Endothelial cell of umbilical vein (primary cell): ENCODE measurements around the gene RPS6KA5. TPM values are rescaled to one million over a fixed set of nuclear protein-coding genes. Genes with fewer than 3 reads are reported as not detected.

Experiments used
- BruUV-seq: library from RNA; stranded (reverse); fragments of 400-500 nt; replicated peaks from 2 replicates; lab custom pipeline; 2021; lab: Mats Ljungman, UMichigan
- CTCF ChIA-PET: fragments of 300-600, 350-600 bp; sonication (Branson Sonifier 250); formaldehyde crosslinking; loops from one replicate; lab custom pipeline; 2021; ENCODE audit warnings: antibody characterized with exemption, inconsistent platforms; lab: Charles Lee
- POLR2A ChIA-PET: fragments of 300-600, 350-600 bp; sonication (Branson Sonifier 250); formaldehyde crosslinking; loops from one replicate; lab custom pipeline; 2021; ENCODE audit warnings: antibody characterized with exemption, inconsistent platforms; lab: Charles Lee
- DNase-seq: peaks from one replicate; pipeline ENCODE4 v3.0.0-alpha.2; 2011; ENCODE audit warnings: low read depth, low spot score
- FAIRE-seq: peaks from 2 replicates; lab custom pipeline; 2011; peaks lifted over from hg19 to GRCh38; lab: Jason Lieb, UNC
- H2AFZ ChIP-seq: 2 replicates; pipeline ENCODE4 v1.6.0; 2012; ENCODE audit warnings: low read depth, low read length, control low read depth, inconsistent platforms
- H3K27ac ChIP-seq: 2 replicates; pipeline ENCODE4 v1.5.1; 2011; ENCODE audit warnings: low read depth, mild to moderate bottlenecking, control low read depth, low read length, moderate library complexity; ENCODE audit not compliant: insufficient read depth
- H3K27me3 ChIP-seq, 2 experiments: 2 replicates each; pipeline versions ENCODE4 v1.6.0 to v1.6.1; 2011; ENCODE audit warnings: low read length in 2 of 2, mixed read lengths in 1 of 2; ENCODE audit not compliant: control insufficient read depth in 2 of 2, insufficient read depth in 2 of 2
- H3K36me3 ChIP-seq, 2 experiments: 2 replicates in 1 of 2; 3 replicates in 1 of 2; pipeline ENCODE4 v1.5.1; 2011; ENCODE audit warnings: low read length in 2 of 2, mild to moderate bottlenecking in 1 of 2, moderate library complexity in 1 of 2; ENCODE audit not compliant: control insufficient read depth in 2 of 2, insufficient read depth in 2 of 2; ENCODE audit errors: extremely low read depth in 1 of 2
- H3K4me1 ChIP-seq: 3 replicates; pipeline ENCODE4 v1.5.1; 2011; ENCODE audit warnings: mild to moderate bottlenecking, low read length; ENCODE audit not compliant: control insufficient read depth, insufficient read depth; ENCODE audit errors: extremely low read depth
- H3K4me2 ChIP-seq: 2 replicates; pipeline ENCODE4 v1.6.1; 2011; ENCODE audit warnings: low read length, control low read depth, mixed read lengths; ENCODE audit not compliant: insufficient read depth
- H3K4me3 ChIP-seq, 3 experiments: fragments of 200-600 bp in 1 of 3; sonication (generic), shearing (Covaris generic) in 1 of 3; replicated peaks in 1 of 3; 2 replicates each; pipeline ENCODE4 v1.5.1; 2011 to 2016; ENCODE audit warnings: control low read depth in 3 of 3, low read length in 3 of 3, mild to moderate bottlenecking in 2 of 3, inconsistent platforms in 1 of 3, low read depth in 1 of 3, moderate library complexity in 1 of 3; ENCODE audit not compliant: insufficient read depth in 1 of 3
- H3K79me2 ChIP-seq: 2 replicates; pipeline ENCODE4 v1.6.0; 2012; ENCODE audit warnings: low read length, inconsistent platforms; ENCODE audit not compliant: control insufficient read depth, insufficient read depth
- H3K9ac ChIP-seq: replicated peaks from 2 replicates; pipeline ENCODE3; 2011; ENCODE audit warnings: low read length, control low read depth; ENCODE audit not compliant: insufficient read depth; ENCODE audit errors: extremely low read depth
- H3K9me1 ChIP-seq: replicated peaks from 3 replicates; pipeline ENCODE4 v1.6.0; 2011; ENCODE audit warnings: mild to moderate bottlenecking, low read length; ENCODE audit not compliant: control insufficient read depth, insufficient read depth; ENCODE audit errors: extremely low read depth
- H3K9me3 ChIP-seq: replicated peaks from 2 replicates; pipeline ENCODE4 v1.5.1; 2012; ENCODE audit warnings: low read length, inconsistent platforms; ENCODE audit not compliant: control insufficient read depth, insufficient read depth
- H4K20me1 ChIP-seq: replicated peaks from 2 replicates; pipeline ENCODE3; 2011; ENCODE audit warnings: mild to moderate bottlenecking, low read length; ENCODE audit not compliant: control insufficient read depth, insufficient read depth; ENCODE audit errors: extremely low read depth
- EZH2 ChIP-seq: IDR thresholded peaks from 2 replicates; pipeline ENCODE4 v1.6.1; 2012; ENCODE audit warnings: borderline replicate concordance, low read depth, mild to moderate bottlenecking, moderate library complexity, low read length, inconsistent platforms; ENCODE audit not compliant: severe bottlenecking
- FOS ChIP-seq: IDR thresholded peaks from 2 replicates; pipeline ENCODE4 v1.6.1; 2011; ENCODE audit warnings: mild to moderate bottlenecking, low read length, moderate library complexity, borderline replicate concordance; ENCODE audit not compliant: insufficient read depth
- GATA2 ChIP-seq: IDR thresholded peaks from 2 replicates; pipeline ENCODE4 v1.7.0; 2011; ENCODE audit warnings: low read depth, mild to moderate bottlenecking, moderate library complexity, mixed read lengths, low read length; ENCODE audit not compliant: insufficient read length, insufficient read depth
- JUN ChIP-seq: IDR thresholded peaks from 2 replicates; pipeline ENCODE4 v1.6.1; 2011; ENCODE audit warnings: borderline replicate concordance, low read depth; ENCODE audit not compliant: insufficient read length, insufficient read depth
- MAX ChIP-seq: IDR thresholded peaks from 2 replicates; pipeline ENCODE4 v1.6.1; 2011; ENCODE audit not compliant: insufficient read depth, insufficient read length
- MYC ChIP-seq: IDR thresholded peaks from one replicate; pipeline ENCODE4 v1.6.1; 2011; ENCODE audit warnings: mild to moderate bottlenecking, low read depth, low read length
- POLR2A ChIP-seq: IDR thresholded peaks from 2 replicates; pipeline ENCODE4 v1.6.1; 2012; ENCODE audit warnings: low read depth, mild to moderate bottlenecking, control low read depth, low read length
- POLR2AphosphoS5 ChIP-seq: IDR thresholded peaks from 2 replicates; pipeline ENCODE4 v1.6.1; 2012; ENCODE audit warnings: low read depth, mild to moderate bottlenecking, control low read depth, low read length, moderate library complexity; ENCODE audit not compliant: insufficient read depth
- dilution Hi-C: fragments of 300-500 bp; cut with MboI; formaldehyde crosslinking; loops from one replicate; pipeline ENCODE4 v1.15.0; 2019; ENCODE audit warnings: low sequenced_read_pairs; ENCODE audit not compliant: extremely low pct_ligation_motif_present
- intact Hi-C: fragments of 100-400 bp; cut with micrococcal nuclease; formaldehyde crosslinking; loops from one replicate; pipeline ENCODE4 v1.10.0; 2022
- polyA plus RNA-seq, 4 experiments: library from polyadenylated mRNA; depleted of rRNA in 3 of 4; stranded (reverse) in 3 of 4; unstranded in 1 of 4; fragments of >200 nt; gene quantifications; 2 replicates each; pipeline versions ENCODE4 v1.2.1 to v1.2.3, GENCODE V29; 2011 to 2012; ENCODE audit warnings: missing spikeins in 1 of 4
- total RNA-seq: library from RNA; stranded (reverse); gene quantifications from 2 replicates; pipeline ENCODE4 v1.2.3, GENCODE V29; 2021
- TF ChIP-seq, protein P1 (sequence below), 2 donors: IDR thresholded peaks; 1 replicate in 1 of 2; 2 replicates in 1 of 2; pipeline ENCODE4 v1.5.1; 2011; ENCODE audit warnings: low read length in 2 of 2, mild to moderate bottlenecking in 2 of 2, moderate library complexity in 2 of 2, control low read depth in 1 of 2, inconsistent platforms in 1 of 2, low read depth in 1 of 2; ENCODE audit not compliant: insufficient read depth in 1 of 2; ENCODE audit errors: extremely low read depth in 1 of 2

The RPS6KA5 gene
- total and polyA plus RNA-seq, 2 donors (not counting 3 experiments of a cell fraction or from before 2014, with no cell fraction given) = 2.9 to 5.4 TPM

- no peaks in the 10 kb centered on the region for H4K20me1 ChIP-seq
- H3K79me2 ChIP-seq = peaks cover 53% of the 10 kb centered on the region
- no peaks in the 10 kb centered on the region for H3K9me1 ChIP-seq
- H3K36me3 ChIP-seq = no peaks in the 10 kb centered on the region
- dilution Hi-C loops = no loop called here
- peak overlapping the region; percentile 31 for H2AFZ ChIP-seq
- H3K27me3 ChIP-seq = no peaks in the 10 kb centered on the region
- TF ChIP-seq MAX = no peak
- TF ChIP-seq POLR2AphosphoS5 = no peak
- no peak for TF ChIP-seq FOS
- no peak for TF ChIP-seq MYC
- TF ChIP-seq POLR2A = no peak
- no peak for TF ChIP-seq JUN
- no TSS peak for BruUV-seq
- FAIRE-seq (no peak), DNase-seq (no peak)
- CTCF ChIA-PET = interaction anchor here (0.7 to 2.7 kb wide), 11 partner anchors 8 to 116 kb away, joined by 3 to 47 read pairs (median 10); no protein-coding TSS in a partner anchor
- POLR2A ChIA-PET = no interaction called here
- intact Hi-C loops = loop anchor here (1.0 to 5.0 kb wide), 4 partner anchors 9 to 513 kb away; no protein-coding TSS in a partner anchor
- peak overlapping the region; percentile 70 to 95 (median 94) for H3K4me3 ChIP-seq
- H3K9ac ChIP-seq = peak overlapping the region; percentile 81
- H3K4me1 ChIP-seq = peaks cover 9% of the 10 kb centered on the region
- H3K9me3 ChIP-seq = no peaks in the 10 kb centered on the region
- peak overlapping the region; percentile 99 for H3K4me2 ChIP-seq
- peak overlapping the region; percentile 41 for H3K27ac ChIP-seq
Observed at GRCh38 chr14:90814806-90815571, 245.5 kb downstream of the RPS6KA5 start.

DNA sequence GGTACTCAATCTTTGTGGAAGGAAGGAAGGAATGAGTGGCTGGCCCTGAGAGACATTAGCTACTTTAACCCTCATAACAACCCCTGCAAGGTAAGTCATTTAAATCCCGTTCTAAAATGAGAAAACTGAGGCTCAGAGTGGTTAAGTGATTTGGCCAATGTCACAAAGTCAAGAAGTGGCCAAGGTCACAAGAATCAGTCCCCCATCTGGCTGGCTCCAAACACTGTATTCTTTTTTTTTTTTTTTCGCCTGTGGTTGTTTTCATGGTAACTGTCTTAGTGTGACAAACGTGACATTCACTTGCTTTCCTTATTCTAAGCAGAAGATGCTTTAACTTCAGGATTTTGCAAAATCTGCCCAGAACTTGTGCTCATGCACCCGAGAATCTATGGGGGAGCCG lies 247.0 kb downstream of the RPS6KA5 start:
- intact Hi-C loops = no loop called here
- peaks cover 65% of the 10 kb centered on the region for H3K79me2 ChIP-seq
- DNase-seq (no peak), FAIRE-seq (no peak)
- BruUV-seq = no TSS peak
- no peak overlapping the region for H3K9ac ChIP-seq
- H3K36me3 ChIP-seq = no peaks in the 10 kb centered on the region
- no peaks in the 10 kb centered on the region for H3K27me3 ChIP-seq
- no peaks in the 10 kb centered on the region for H3K9me1 ChIP-seq
- dilution Hi-C loops = no loop called here
- POLR2A ChIA-PET = no interaction called here
- H3K4me3 ChIP-seq = no peak overlapping the region
- CTCF ChIA-PET = interaction anchor here (1.3 to 1.9 kb wide), 2 partner anchors 18 to 55 kb away, joined by 4 to 6 read pairs; no protein-coding TSS in a partner anchor
- H3K9me3 ChIP-seq = no peaks in the 10 kb centered on the region
- no peak overlapping the region for H3K4me2 ChIP-seq
- H4K20me1 ChIP-seq = no peaks in the 10 kb centered on the region
- H3K4me1 ChIP-seq = peaks cover 16% of the 10 kb centered on the region
- no peak overlapping the region for H2AFZ ChIP-seq
- no peak overlapping the region for H3K27ac ChIP-seq
- no peak for TF ChIP-seq FOS
- no peak for TF ChIP-seq MAX
- no peak for TF ChIP-seq MYC
- no peak for TF ChIP-seq JUN
- TF ChIP-seq POLR2A = no peak
- no peak for TF ChIP-seq EZH2
- no peak for TF ChIP-seq GATA2
- no peak for TF ChIP-seq POLR2AphosphoS5
- TF ChIP-seq, protein P1, sequence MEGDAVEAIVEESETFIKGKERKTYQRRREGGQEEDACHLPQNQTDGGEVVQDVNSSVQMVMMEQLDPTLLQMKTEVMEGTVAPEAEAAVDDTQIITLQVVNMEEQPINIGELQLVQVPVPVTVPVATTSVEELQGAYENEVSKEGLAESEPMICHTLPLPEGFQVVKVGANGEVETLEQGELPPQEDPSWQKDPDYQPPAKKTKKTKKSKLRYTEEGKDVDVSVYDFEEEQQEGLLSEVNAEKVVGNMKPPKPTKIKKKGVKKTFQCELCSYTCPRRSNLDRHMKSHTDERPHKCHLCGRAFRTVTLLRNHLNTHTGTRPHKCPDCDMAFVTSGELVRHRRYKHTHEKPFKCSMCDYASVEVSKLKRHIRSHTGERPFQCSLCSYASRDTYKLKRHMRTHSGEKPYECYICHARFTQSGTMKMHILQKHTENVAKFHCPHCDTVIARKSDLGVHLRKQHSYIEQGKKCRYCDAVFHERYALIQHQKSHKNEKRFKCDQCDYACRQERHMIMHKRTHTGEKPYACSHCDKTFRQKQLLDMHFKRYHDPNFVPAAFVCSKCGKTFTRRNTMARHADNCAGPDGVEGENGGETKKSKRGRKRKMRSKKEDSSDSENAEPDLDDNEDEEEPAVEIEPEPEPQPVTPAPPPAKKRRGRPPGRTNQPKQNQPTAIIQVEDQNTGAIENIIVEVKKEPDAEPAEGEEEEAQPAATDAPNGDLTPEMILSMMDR (IDR thresholded peaks at IDR 0.05; ENCODE audit: extremely low read depth in 1 of 2, insufficient read depth in 1 of 2, low read depth in 1 of 2, low read length in 2 of 2) = no peak
